Activated effector memory CD4-positive, alpha-beta T cell treated with anti-CD3 and anti-CD28 coated beads, Interleukin-2, amount 50 U/mL, for 16 hours (primary cell): ENCODE data around the gene LHFPL2.

Source experiments
- DNase-seq: peaks from one replicate; pipeline ENCODE4 v3.0.0-alpha.2; 2020

LHFPL2 gene

DNA sequence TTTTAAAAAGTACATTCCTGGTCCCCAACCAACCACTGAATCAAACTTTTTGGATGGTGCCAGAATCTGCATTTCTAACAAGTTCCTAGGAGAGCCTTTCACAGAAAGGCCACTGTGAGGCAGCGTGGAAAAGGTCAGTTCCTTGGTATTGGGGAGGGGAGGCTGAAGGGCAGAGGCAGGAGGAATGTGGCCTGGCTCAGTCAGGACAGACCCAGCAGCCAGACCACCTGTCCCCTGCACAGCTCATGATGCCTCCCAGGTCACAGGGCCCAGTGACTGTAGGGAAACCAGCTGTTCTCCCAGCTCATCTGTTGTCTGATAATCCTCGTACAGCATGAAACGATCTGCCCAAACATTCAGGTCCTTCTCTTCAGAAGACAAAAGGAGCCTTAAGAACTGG, 132.9 kb downstream of the LHFPL2 start:
- DNase-seq = no peak

DNA sequence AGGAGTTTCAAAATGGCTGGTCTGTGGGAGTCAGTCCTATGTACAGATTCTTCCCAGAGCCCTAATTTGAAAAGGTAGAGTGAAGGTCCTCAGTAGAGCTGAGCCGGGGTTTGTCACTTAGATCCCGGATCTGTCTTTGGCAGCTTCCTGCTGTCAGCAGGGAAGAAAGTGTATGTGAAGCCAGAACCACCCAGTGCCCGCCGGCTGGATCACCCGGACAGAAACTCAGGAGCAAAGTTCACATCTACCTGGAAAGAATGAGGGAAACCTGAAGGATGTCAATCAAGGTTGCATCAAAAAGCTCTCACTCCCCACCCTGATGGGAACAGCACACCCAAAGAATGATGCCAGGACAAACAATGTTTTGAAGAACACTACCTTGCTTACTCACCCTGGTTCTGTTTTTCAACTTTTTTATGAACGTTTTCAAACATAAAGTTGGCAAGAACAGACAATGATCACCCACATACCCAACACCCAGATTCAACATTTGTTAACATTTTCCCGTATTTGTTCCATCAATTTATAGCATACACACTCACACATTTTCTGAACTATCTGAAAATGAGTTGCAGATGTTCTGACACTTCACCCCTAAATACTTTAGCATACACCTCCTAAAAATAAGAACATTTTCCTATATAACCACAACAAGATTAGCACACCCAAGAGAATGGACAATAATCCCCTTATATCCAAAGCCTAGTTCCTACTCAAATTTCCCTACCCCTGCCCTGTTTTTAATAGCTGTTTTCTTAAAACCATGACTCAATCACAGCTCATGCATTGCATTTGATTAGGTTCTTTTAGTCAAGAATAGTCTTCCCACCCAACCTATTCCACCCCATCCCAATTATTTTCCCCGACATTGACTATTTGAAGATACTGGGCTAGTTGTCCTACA, 133.9 kb downstream of the LHFPL2 start:
- no peak for DNase-seq

- DNase-seq = no peak
Measured at GRCh38 chr5:78513441-78513840, 135.1 kb downstream of the LHFPL2 start.

GRCh38 chr5:78512435-78512834, 136.1 kb downstream of the LHFPL2 start:
- DNase-seq = no peak

DNA sequence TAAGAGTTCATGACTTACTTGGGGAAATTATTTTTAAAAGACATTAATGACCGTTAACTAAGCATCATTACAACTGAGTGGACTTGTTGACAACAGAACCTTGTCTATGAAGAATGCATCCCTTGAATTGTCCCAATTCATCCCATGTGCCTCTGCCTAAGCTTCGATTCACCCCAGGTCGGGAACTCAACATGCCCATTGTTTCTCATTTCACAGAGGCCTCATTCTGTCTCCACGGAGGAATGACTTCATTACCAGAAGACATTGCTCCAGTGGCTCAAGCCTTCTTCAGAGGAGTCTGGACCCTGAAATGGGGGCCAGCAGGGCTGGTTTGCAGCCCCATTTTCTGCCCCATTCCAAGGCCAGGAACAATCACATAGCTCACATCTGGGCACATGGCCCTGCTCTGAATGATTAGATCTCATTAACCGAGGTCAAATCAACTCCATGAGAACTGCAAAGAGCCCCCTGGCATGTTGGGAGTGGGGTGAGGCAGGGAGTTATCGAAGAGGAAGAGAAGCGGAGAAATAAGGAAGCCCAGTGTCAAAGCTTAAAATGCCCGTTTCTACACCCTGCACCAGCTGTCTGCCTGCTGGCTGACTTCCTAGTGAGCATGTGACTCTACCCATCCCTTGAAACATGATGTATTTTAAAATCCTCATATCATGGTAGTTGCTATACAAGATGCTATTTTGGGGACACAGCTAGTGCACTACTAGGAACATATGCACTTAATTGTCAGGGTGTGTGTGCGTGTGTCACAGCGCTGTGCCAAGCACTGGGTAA, 137.3 kb downstream of the LHFPL2 start:
- no peak for DNase-seq

- peak; percentile 72 for DNase-seq
Measured at GRCh38 chr5:78509884-78510769, 138.4 kb downstream of the LHFPL2 start.

- DNase-seq = no peak
Measured at GRCh38 chr5:78509145-78509865, 139.3 kb downstream of the LHFPL2 start.

DNA sequence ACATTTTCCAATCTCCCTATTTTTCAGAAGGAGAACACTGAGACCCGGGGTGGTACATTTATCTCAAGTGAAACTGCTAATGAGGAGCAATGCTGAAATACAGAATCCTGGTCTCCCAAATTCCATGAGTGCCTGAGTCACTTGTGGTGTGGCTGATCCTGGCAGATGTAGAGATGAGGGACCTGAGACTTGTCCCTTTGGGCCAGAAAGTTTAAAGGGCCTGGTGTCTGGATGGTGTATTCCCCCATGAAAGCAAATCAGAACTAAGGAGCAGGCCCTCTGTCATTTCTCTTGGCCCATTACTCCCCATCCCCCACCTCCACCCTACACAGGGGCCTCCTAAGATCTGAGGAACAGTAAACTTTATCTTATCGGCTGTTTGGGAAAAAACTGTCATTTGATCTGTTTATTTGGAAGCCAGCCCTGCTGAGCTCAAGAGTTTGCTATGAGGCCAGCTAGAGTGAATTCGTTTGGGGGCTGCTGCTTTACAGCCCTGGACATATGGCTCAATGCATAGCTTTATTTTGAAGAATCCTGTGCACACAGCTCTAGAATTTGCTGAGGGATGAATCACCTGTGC, 140.3 kb downstream of the LHFPL2 start:
- no peak for DNase-seq

- DNase-seq = no peak
Measured at GRCh38 chr5:78507531-78507930, 141.0 kb downstream of the LHFPL2 start.

GRCh38 chr5:78506261-78507024, 142.1 kb downstream of the LHFPL2 start:
- no peak for DNase-seq

- no peak for DNase-seq
Measured at GRCh38 chr5:78505860-78506259, 142.7 kb downstream of the LHFPL2 start.

- DNase-seq = no peak
Measured at GRCh38 chr5:78504704-78505677, 143.6 kb downstream of the LHFPL2 start.

GRCh38 chr5:78503958-78504653, 144.5 kb downstream of the LHFPL2 start:
- no peak for DNase-seq

- no peak for DNase-seq
Measured at GRCh38 chr5:78501411-78502352, 146.9 kb downstream of the LHFPL2 start.

DNA sequence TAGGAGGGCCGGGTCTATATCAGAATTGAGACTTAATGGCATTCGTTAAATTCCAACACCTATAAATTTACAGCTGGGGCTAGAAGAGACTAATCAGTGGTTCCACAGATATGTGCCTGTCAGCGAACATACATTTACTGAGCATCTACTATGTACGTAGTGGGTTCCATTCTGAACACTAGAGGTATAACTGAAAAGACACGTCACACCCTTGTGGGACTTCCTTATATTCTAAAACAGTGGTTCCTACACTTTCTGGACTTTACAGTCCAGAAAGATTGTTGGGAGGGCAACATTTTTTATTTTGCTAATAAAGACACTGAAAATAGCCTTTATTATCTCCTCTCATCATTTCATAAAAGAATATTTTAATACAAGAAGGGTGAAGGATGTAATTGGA, 147.7 kb downstream of the LHFPL2 start:
- no peak for DNase-seq

GRCh38 chr5:78500028-78500427, 148.5 kb downstream of the LHFPL2 start:
- DNase-seq = no peak

- DNase-seq = no peak
Measured at GRCh38 chr5:78499485-78499884, 149.1 kb downstream of the LHFPL2 start.
